Stimulated activated CD8-positive, alpha-beta memory T cell treated with anti-CD3 and anti-CD28 coated beads, Interleukin-4, amount 100 ng/mL, for 4 hours (primary cell): ENCODE data around the gene ATP2A3.

Source experiments
- DNase-seq, 2 donors: peaks; one replicate each; pipeline ENCODE4 v3.0.0-alpha.2; 2020; ENCODE audit warnings: low read depth in 2 of 2, low spot score in 1 of 2

ATP2A3 gene

GRCh38 chr17:3964203-3965117 lies at the start of gene ATP2A3:
ATP2A3 (minus strand) TSS chr17:3964437; CDS start chr17:3964291, 146 bp downstream.
- DNase-seq: peak in 1 of 2 donors; percentile 41

- DNase-seq: no peak
These were observed 46.5 kb upstream of the ATP2A3 start for GRCh38 chr17:4010754-4011153.

DNA sequence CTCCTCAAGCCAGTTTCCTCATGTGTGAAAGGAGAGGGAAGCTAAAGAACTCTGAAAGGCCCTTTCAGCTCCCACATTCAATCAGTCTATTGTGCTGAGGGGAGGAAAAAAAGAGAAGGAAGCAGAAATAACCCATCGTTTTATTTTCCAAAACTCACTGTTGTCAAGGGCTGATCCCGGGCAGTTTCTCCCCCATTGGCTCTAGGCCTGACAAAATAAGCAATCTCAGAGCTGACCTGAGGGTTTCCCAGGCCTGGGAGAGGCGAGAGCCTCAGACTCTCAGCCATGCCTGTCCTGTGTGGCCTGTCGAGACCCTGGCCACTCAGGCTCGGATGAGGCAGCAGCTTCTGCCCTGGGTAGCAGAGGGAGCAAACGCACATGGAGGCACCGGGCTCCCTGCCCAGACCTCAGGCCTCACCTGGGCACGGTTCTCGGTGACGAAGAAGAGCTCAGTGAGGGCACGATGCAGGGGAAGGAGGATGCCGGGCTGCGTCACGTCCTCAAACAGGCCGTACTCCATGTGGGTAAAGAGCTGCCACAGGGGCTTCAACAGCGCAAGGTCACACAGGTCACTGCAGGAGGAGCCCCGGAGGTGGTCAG lies 45.0 kb upstream of the ATP2A3 start:
- no peak for DNase-seq

- DNase-seq: no peak
These were observed 44.4 kb upstream of the ATP2A3 start for GRCh38 chr17:4008441-4009185.

GRCh38 chr17:4008082-4008435 lies 43.8 kb upstream of the ATP2A3 start:
- DNase-seq: no peak

- DNase-seq: no peak
These were observed 43.3 kb upstream of the ATP2A3 start for GRCh38 chr17:4007346-4008081.

- no peak for DNase-seq
These were observed 42.5 kb upstream of the ATP2A3 start for GRCh38 chr17:4006745-4007211.

GRCh38 chr17:4006165-4006589 lies 41.9 kb upstream of the ATP2A3 start:
- no peak for DNase-seq

- DNase-seq: no peak
These were observed 41.3 kb upstream of the ATP2A3 start for GRCh38 chr17:4005296-4006164.

GRCh38 chr17:4004517-4005295 lies 40.5 kb upstream of the ATP2A3 start:
- peak in 1 of 2 donors; percentile 6 for DNase-seq

- DNase-seq: no peak
These were observed 39.5 kb upstream of the ATP2A3 start for GRCh38 chr17:4003501-4004421.

DNA sequence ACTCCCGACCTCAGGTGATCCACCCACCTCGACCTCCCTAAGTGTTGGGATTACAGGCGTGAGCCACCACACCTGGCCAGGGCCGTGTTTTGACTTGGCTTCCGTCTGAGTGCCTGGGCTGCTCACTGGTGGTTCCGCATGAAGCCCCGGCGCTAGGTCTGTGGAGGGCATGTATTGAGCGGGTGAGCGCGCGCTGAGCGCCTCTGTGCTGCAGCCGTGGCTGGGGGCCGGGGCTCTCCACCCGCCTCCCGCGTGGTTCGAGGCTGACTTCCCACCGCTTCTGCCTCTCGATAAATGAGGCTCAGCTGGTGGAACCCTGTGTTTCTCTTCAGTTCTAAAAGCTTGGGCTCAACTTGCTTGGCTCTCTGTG lies 38.9 kb upstream of the ATP2A3 start:
- no peak for DNase-seq

- no peak for DNase-seq
These were observed 36.9 kb upstream of the ATP2A3 start for GRCh38 chr17:4001048-4001590.

- no peak for DNase-seq
These were observed 34.2 kb upstream of the ATP2A3 start for GRCh38 chr17:3998436-3998835.

DNA sequence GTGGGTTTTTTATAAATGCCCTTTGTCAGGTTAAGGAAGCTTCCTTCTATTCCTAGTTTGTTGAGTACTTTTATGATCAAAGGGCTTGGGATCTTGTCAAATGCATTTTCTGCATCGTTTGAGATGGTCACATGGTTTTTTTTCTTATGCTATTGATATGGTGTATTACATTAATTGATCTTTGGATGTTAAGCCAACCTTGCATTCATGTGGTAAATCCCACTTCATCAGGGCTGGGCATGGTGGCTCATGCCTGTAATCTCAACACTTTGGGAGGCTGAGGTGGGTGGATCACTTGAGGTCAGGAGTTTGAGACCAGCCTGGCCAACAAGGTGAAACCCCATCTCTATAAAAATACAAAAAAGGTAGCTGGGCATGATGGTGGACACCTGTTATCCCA lies 30.8 kb upstream of the ATP2A3 start:
- no peak for DNase-seq

GRCh38 chr17:3994221-3994576 lies 30.0 kb upstream of the ATP2A3 start:
- DNase-seq: no peak

GRCh38 chr17:3993493-3994220 lies 29.4 kb upstream of the ATP2A3 start:
- DNase-seq: no peak
